ENCODE data around the gene RGS9. TPM values are rescaled to one million over a fixed set of nuclear protein-coding genes. Genes with fewer than 3 reads are reported as not detected.

The RGS9 gene
- total and polyA plus RNA-seq, 2 of the 13 experiments (the other 11 are each of a cell fraction or from before 2014, with no cell fraction given): 0.44 to 0.74 TPM

- Histone ChIP-seq H3K4me2 (ENCODE audit: low read depth, low read length) (no peak overlapping the region), H3K4me1 (ENCODE audit: insufficient read depth, low read length) (peaks cover 14% of the 10 kb centered on the region; the same call in 1 of the 2 replicates), H3K9me3 (ENCODE audit: low read length) (no peaks in the 10 kb centered on the region), H3K9ac (ENCODE audit: insufficient read depth, low read depth, low read length) (no peak overlapping the region), H3K27me3 (ENCODE audit: control insufficient read depth in 1 of 2, insufficient read depth in 2 of 2, low read length in 2 of 2) (0 out of 5 replicates have a peak, but pooled peaks cover 0 to 2% of the 10 kb centered on the region in 2 experiments), H4K20me1 (ENCODE audit: insufficient read depth, low read length) (no peaks in the 10 kb centered on the region), H2AFZ (ENCODE audit: low read length) (no peak overlapping the region), H3K79me2 (ENCODE audit: insufficient read depth, low read length) (no peaks in the 10 kb centered on the region), H3K27ac (ENCODE audit: extremely low read length, insufficient read depth, low read length) (no peak overlapping the region), H3K36me3 (replicated peaks in 1 of 2; ENCODE audit: control insufficient read depth in 1 of 2, insufficient read depth in 2 of 2, low read length in 2 of 2) (no peaks in the 10 kb centered on the region), H3K4me3 (replicated peaks in 1 of 3; ENCODE audit: insufficient read depth in 1 of 3, low read depth in 2 of 3, low read length in 3 of 3) (no peak overlapping the region)
- ChIA-PET POLR2A (no interaction called here), CTCF (ENCODE audit: low intra/inter-chr PET ratio, low total read pairs) (no interaction called here)
- FAIRE-seq: no peak
- no peak for DNase-seq (ENCODE audit: low spot score)
- 44% methylated on average over 4 of the region's 4 CpGs for WGBS (ENCODE audit: low lambda C conversion rate)
- BruUV-seq (replicated peaks): no TSS peak
- no peak for ATAC-seq
- intact Hi-C loops (cut with micrococcal nuclease; ENCODE audit: unreplicated experiment): no loop called here
- TF ChIP-seq GZF1 (CRISPR knock-in tag; IDR thresholded peaks at IDR 0.05) (no peak), PRDM4 (CRISPR knock-in tag; IDR thresholded peaks at IDR 0.05; ENCODE audit: borderline replicate concordance) (no peak), SAFB2 (CRISPR knock-in tag; IDR thresholded peaks at IDR 0.05; ENCODE audit: borderline replicate concordance, low read depth) (no peak), ZNF232 (CRISPR knock-in tag; IDR thresholded peaks at IDR 0.05; ENCODE audit: borderline replicate concordance) (no peak), POLR2A (IDR thresholded peaks at IDR 0.05; ENCODE audit: insufficient read depth in 1 of 2, low read depth in 2 of 2, low read length in 2 of 2) (no peak), ZNF75D (CRISPR knock-in tag; IDR thresholded peaks at IDR 0.05; ENCODE audit: borderline replicate concordance) (no peak), GABPA (IDR thresholded peaks at IDR 0.05; ENCODE audit: low read depth, low read length) (no peak), GABPA (CRISPR knock-in tag; IDR thresholded peaks at IDR 0.05; ENCODE audit: low read depth) (no peak), NFATC3 (CRISPR knock-in tag; IDR thresholded peaks at IDR 0.05) (no peak)
- in situ Hi-C loops (cut with HindIII; ENCODE audit: extremely low pct_ligation_motif_present, low pct_unique_long_range_greater_than_20kb): no loop called here
These were observed 19.7 kb upstream of the RGS9 start for GRCh38 chr17:65117384-65118035.

Data from HepG2 (cell line).